Liver (tissue), 9 donors: ENCODE results near the gene MEF2B. TPM values are rescaled to one million over a fixed set of nuclear protein-coding genes. Genes with fewer than 3 reads are reported as not detected.
A peak's percentile ranks its signal among the peaks of the same experiment; 100 is the strongest.

Experiments
- DNase-seq: peaks from one replicate; pipeline ENCODE4 v3.0.0-alpha.2; 2017; ENCODE audit warnings: low spot score
- H3K27ac ChIP-seq, 2 donors: one replicate each; pipeline ENCODE4 v1.7.0; 2013; ENCODE audit warnings: inconsistent platforms in 2 of 2, low read length in 2 of 2, control low read depth in 1 of 2, low read depth in 1 of 2, mild to moderate bottlenecking in 1 of 2
- H3K27me3 ChIP-seq, 4 donors: one replicate each; pipeline versions ENCODE4 v1.6.1 to v1.7.0; 2013; ENCODE audit warnings: low read length in 3 of 4, inconsistent platforms in 1 of 4, mild to moderate bottlenecking in 1 of 4, moderate library complexity in 1 of 4; ENCODE audit not compliant: control insufficient read depth in 4 of 4, insufficient read depth in 4 of 4
- H3K36me3 ChIP-seq, 4 donors: one replicate each; pipeline versions ENCODE4 v1.6.1 to v1.7.0; 2013; ENCODE audit warnings: low read length in 3 of 4, mild to moderate bottlenecking in 3 of 4, low read depth in 1 of 4, moderate library complexity in 1 of 4; ENCODE audit not compliant: control insufficient read depth in 4 of 4, insufficient read depth in 3 of 4
- H3K4me1 ChIP-seq, 4 donors: one replicate each; pipeline versions ENCODE4 v1.6.1 to v1.7.0; 2013; ENCODE audit warnings: low read length in 3 of 4, mild to moderate bottlenecking in 3 of 4, moderate library complexity in 1 of 4; ENCODE audit not compliant: control insufficient read depth in 4 of 4, insufficient read depth in 4 of 4
- H3K4me3 ChIP-seq, 3 donors: one replicate each; pipeline versions ENCODE4 v1.6.1 to v1.7.0; 2013; ENCODE audit warnings: low read length in 3 of 3, control low read depth in 1 of 3, low read depth in 1 of 3, mild to moderate bottlenecking in 1 of 3
- H3K9ac ChIP-seq, 2 donors: one replicate each; pipeline ENCODE4 v1.7.0; 2013; ENCODE audit warnings: low read length in 2 of 2, mild to moderate bottlenecking in 2 of 2, moderate library complexity in 2 of 2, control low read depth in 1 of 2, low read depth in 1 of 2
- H3K9me3 ChIP-seq, 4 donors: one replicate each; pipeline versions ENCODE4 v1.6.1 to v1.7.0; 2013; ENCODE audit warnings: low read length in 3 of 4; ENCODE audit not compliant: control insufficient read depth in 4 of 4
- ATF3 ChIP-seq: IDR thresholded peaks from 2 replicates; pipeline ENCODE4 v1.6.1; 2016; ENCODE audit warnings: antibody characterized with exemption
- CTCF ChIP-seq: fragments of 150-350 bp; IDR thresholded peaks from 2 replicates; pipeline ENCODE4 v1.5.1; 2017; ENCODE audit warnings: improper control_type of control experiment, low read depth, low read length; ENCODE audit not compliant: missing input control
- EGR1 ChIP-seq, 2 donors: IDR thresholded peaks; 2 replicates each; pipeline ENCODE4 v1.6.1; 2016 to 2018; ENCODE audit warnings: antibody characterized with exemption in 2 of 2, low read depth in 2 of 2
- FOXA1 ChIP-seq: IDR thresholded peaks from 2 replicates; pipeline ENCODE4 v1.6.1; 2016; ENCODE audit warnings: antibody characterized with exemption
- FOXA2 ChIP-seq: IDR thresholded peaks from 2 replicates; pipeline ENCODE4 v1.6.1; 2016; ENCODE audit warnings: antibody characterized with exemption
- GABPA ChIP-seq, 2 donors: IDR thresholded peaks in 1 of 2; conservative IDR thresholded peaks in 1 of 2; 2 replicates each; pipeline ENCODE4 v1.6.1; 2016; ENCODE audit warnings: antibody characterized with exemption in 2 of 2, mild to moderate bottlenecking in 1 of 2, moderate library complexity in 1 of 2
- HNF4A ChIP-seq, 2 donors: conservative IDR thresholded peaks; 2 replicates each; pipeline ENCODE4 v1.6.1; 2016; ENCODE audit warnings: antibody characterized with exemption in 2 of 2, mild to moderate bottlenecking in 2 of 2
- HNF4G ChIP-seq: IDR thresholded peaks from 2 replicates; pipeline ENCODE4 v1.6.1; 2016; ENCODE audit warnings: antibody characterized with exemption
- JUND ChIP-seq, 2 donors: IDR thresholded peaks; 2 replicates each; pipeline ENCODE4 v1.6.1; 2016; ENCODE audit warnings: antibody characterized with exemption in 2 of 2
- MAX ChIP-seq: IDR thresholded peaks from 2 replicates; pipeline ENCODE4 v1.6.1; 2016; ENCODE audit warnings: antibody characterized with exemption
- NR2F2 ChIP-seq: IDR thresholded peaks from 2 replicates; pipeline ENCODE4 v1.6.1; 2016; ENCODE audit warnings: antibody characterized with exemption
- RAD21 ChIP-seq, 2 donors: IDR thresholded peaks; 2 replicates each; pipeline ENCODE4 v1.6.1; 2016; ENCODE audit warnings: antibody characterized with exemption in 2 of 2, mild to moderate bottlenecking in 2 of 2
- REST ChIP-seq: IDR thresholded peaks from 2 replicates; pipeline ENCODE4 v1.6.1; 2016; ENCODE audit warnings: antibody characterized with exemption, mild to moderate bottlenecking
- RXRA ChIP-seq, 2 donors: IDR thresholded peaks; 2 replicates each; pipeline ENCODE4 v1.6.1; 2017 to 2018; ENCODE audit warnings: antibody characterized with exemption in 2 of 2, mild to moderate bottlenecking in 1 of 2
- SP1 ChIP-seq: IDR thresholded peaks from 2 replicates; pipeline ENCODE4 v1.6.1; 2018; ENCODE audit warnings: antibody characterized with exemption, mild to moderate bottlenecking
- TAF1 ChIP-seq: conservative IDR thresholded peaks from 2 replicates; pipeline ENCODE4 v1.6.1; 2016; ENCODE audit warnings: antibody characterized with exemption, mild to moderate bottlenecking
- YY1 ChIP-seq: IDR thresholded peaks from 2 replicates; pipeline ENCODE4 v1.6.1; 2016; ENCODE audit warnings: antibody characterized with exemption, mild to moderate bottlenecking
- ZBTB33 ChIP-seq: IDR thresholded peaks from 2 replicates; pipeline ENCODE4 v1.6.1; 2016; ENCODE audit warnings: antibody characterized with exemption
- WGBS: extraction: QIAGEN DNeasy Blood & Tissue Kit; methylation state at CpG from one replicate; pipeline ENCODE4 v1.1.7; 2013; 5-methylcytosine and 5-hydroxymethylcytosine counted together
- polyA plus RNA-seq, 2 donors: library from polyadenylated mRNA; stranded (reverse) in 1 of 2; unstranded in 1 of 2; fragments of 200-250 nt in 1 of 2; fragments of >200 nt in 1 of 2; fragmentation: Nextera tagmentation in 1 of 2; extraction: Ambion mirVana in 1 of 2; gene quantifications; one replicate each; pipeline versions ENCODE4 v1.2.1 to v1.2.3, GENCODE V29; 2013 to 2015
- total RNA-seq, 2 donors: library from RNA; depleted of rRNA; stranded (reverse); fragments of >200 nt; gene quantifications; one replicate each; pipeline ENCODE4 v1.2.3, GENCODE V29; 2014
- donor health status: healthy.
- donor health status: healthy.
- donor health status: healthy.
- donor health status: healthy.
- donor health status: healthy.

The MEF2B gene
- total and polyA plus RNA-seq, 4 donors = 0.08 to 0.39 (median 0.30) TPM; not detected in 1

GRCh38 chr19:19098084-19098702 lies 71.9 kb downstream of the MEF2B start:
- peak overlapping the region; percentile 97 to 98 for H3K27ac ChIP-seq
- no peak overlapping the region for H3K4me3 ChIP-seq
- no peaks in the 10 kb centered on the region for H3K27me3 ChIP-seq
- H3K4me1 ChIP-seq = peaks cover 25 to 71% (median 48%) of the 10 kb centered on the region in 4 donors
- no peaks in the 10 kb centered on the region for H3K36me3 ChIP-seq
- DNase-seq = no peak
- TF ChIP-seq GABPA (IDR thresholded peaks at IDR 0.05 in 1 of 2, conservative IDR thresholded peaks at IDR 0.05 in 1 of 2) (no peak), RXRA (IDR thresholded peaks at IDR 0.05) (no peak), CTCF (peak; percentile 18)
- H3K9me3 ChIP-seq = no peaks in the 10 kb centered on the region
- peak overlapping the region; percentile 10 to 61 for H3K9ac ChIP-seq
- WGBS = 44% methylated on average over 9 of the region's 9 CpGs

- Histone ChIP-seq H3K4me3 (peak overlapping the region in 1 of 3 donors; percentile 52), H3K27me3 (no peaks in the 10 kb centered on the region), H3K4me1 (peaks cover 19 to 67% (median 48%) of the 10 kb centered on the region in 4 donors), H3K27ac (peak overlapping the region; percentile 97 to 98), H3K9me3 (no peaks in the 10 kb centered on the region), H3K9ac (peak overlapping the region; percentile 30 to 73), H3K36me3 (no peaks in the 10 kb centered on the region)
- peak; percentile 78 for DNase-seq
- WGBS = 43% methylated on average over 24 of the region's 24 CpGs
- TF ChIP-seq EGR1 (IDR thresholded peaks at IDR 0.05; ENCODE audit: low read depth in 2 of 2) (no peak), MAX (peak; percentile 93), HNF4A (conservative IDR thresholded peaks at IDR 0.05) (peak; percentile 99), RAD21 (IDR thresholded peaks at IDR 0.05) (peak; percentile 43 to 57), REST (peak; percentile 90), JUND (IDR thresholded peaks at IDR 0.05) (peak; percentile 96 to 98), TAF1 (no peak), FOXA1 (peak; percentile 63), SP1 (peak; percentile 99), CTCF (no peak), ATF3 (peak; percentile 98), ZBTB33 (peak; percentile 88), GABPA (IDR thresholded peaks at IDR 0.05 in 1 of 2, conservative IDR thresholded peaks at IDR 0.05 in 1 of 2) (peak in 1 of 2 donors; percentile 39), NR2F2 (peak; percentile 69), FOXA2 (peak; percentile 73), HNF4G (peak; percentile 98), YY1 (peak; percentile 63), RXRA (IDR thresholded peaks at IDR 0.05) (peak; percentile 100)
These were observed 73.1 kb downstream of the MEF2B start for GRCh38 chr19:19096641-19097627.
